Stimulated activated CD8-positive, alpha-beta memory T cell treated with anti-CD3 and anti-CD28 coated beads, Interleukin-7, amount 100 ng/mL, for 4 hours (primary cell): Measurements from ENCODE around the gene CACNA1C.
"Not testable (repeated sequence)": the region's sequence is repeated elsewhere in the genome, so short reads cannot be mapped to it uniquely, and the experiment has no call there.

Source experiments
- DNase-seq, 2 donors: peaks; one replicate each; pipeline ENCODE4 v3.0.0-alpha.2; 2020; ENCODE audit warnings: low read depth in 2 of 2

Gene CACNA1C

GRCh38 chr12:2481951-2482350 is 429.2 kb downstream of the CACNA1C start:
- no peak for DNase-seq

- DNase-seq, result no peak
Measured at GRCh38 chr12:2482938-2483660, 430.3 kb downstream of the CACNA1C start.

- no peak for DNase-seq
Measured at GRCh38 chr12:2483713-2484112, 430.9 kb downstream of the CACNA1C start.

- DNase-seq, result no peak
Measured at GRCh38 chr12:2484141-2484776, 431.5 kb downstream of the CACNA1C start.

- no peak for DNase-seq
Measured at GRCh38 chr12:2485681-2486080, 432.9 kb downstream of the CACNA1C start.

DNA sequence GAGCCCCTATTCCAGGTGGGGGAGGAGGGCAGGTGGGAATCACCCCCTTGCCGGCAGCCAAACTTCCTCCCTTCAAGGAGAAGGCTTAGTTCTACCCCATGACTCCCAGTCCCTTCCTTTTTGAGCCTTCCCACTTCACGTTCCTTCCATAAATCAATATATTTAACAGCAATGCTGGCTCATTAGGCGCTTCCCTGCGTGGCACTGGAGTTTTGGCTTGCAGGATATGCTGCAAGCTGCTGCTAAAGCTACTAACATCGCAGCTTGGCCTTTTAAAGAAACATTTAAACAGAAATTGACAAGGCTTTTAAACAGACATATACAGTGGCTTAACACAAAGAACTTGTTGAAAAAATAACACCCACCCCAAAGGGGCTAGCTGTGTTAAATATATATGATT is 434.0 kb downstream of the CACNA1C start:
- no peak for DNase-seq

DNA sequence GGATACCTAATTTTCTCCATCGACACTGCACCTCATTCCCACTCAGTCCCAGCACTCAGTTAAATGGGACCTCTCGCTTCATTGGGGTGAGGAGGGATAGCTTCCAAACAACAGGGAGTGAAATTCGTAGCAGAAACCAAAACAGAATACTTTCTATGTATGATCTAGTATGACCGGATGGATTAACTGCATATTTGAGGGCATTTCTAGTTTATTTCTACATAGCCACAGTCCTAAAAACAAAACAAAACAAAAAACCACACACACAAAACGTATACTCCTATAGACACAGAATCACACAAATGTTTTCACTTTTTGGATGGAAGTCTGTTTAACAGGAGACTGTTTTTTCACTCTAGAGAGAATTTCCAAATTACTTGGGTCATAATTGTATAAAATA is 434.5 kb downstream of the CACNA1C start:
- DNase-seq, result no peak

DNA sequence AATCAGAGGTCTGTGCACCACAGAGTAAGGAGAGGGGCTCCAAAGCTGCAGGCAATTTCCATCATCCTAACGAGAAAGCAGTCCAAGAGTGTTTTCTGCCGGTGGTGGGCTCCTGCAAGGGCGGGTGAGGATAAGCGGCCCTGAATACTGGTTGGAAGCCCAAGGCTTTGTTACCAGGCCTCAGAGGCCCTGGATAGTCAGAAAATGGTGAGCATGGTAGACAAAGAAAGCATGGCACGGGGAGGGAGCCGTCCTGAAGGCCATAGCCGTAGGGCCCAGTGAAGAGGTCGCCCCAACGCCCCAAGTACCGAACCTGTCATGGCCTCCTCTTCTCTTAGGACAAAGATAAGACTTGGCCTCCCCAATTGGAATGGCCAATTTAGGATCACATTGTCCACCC is 435.3 kb downstream of the CACNA1C start:
- no peak for DNase-seq

DNA sequence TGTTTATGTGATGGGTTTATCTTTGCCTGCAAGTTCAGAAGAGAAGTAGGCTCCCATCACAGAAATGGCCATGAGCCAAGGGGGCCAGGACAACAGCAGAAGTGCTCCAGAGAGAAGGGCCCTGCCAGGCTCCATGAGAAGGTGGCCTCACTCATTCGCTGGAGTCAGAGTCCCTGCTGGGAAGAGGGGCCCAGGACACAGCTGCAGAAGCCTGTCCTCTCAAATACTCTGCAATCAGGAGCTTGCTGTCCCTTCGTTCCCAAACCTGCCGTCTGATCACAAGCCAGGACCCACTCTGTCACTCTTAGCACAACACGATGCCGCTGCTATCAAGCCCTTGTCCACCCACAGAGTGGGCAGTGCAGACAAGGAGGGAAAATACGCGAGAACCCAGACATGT is 435.8 kb downstream of the CACNA1C start:
- no peak for DNase-seq

- no peak for DNase-seq
Measured at GRCh38 chr12:2489275-2489674, 436.5 kb downstream of the CACNA1C start.

- no peak for DNase-seq
Measured at GRCh38 chr12:2490831-2491230, 438.0 kb downstream of the CACNA1C start.

- DNase-seq, result not testable (repeated sequence)
Measured at GRCh38 chr12:2491349-2491748, 438.6 kb downstream of the CACNA1C start.

- DNase-seq, result no peak
Measured at GRCh38 chr12:2492236-2492635, 439.4 kb downstream of the CACNA1C start.

- no peak for DNase-seq
Measured at GRCh38 chr12:2493086-2493485, 440.3 kb downstream of the CACNA1C start.

DNA sequence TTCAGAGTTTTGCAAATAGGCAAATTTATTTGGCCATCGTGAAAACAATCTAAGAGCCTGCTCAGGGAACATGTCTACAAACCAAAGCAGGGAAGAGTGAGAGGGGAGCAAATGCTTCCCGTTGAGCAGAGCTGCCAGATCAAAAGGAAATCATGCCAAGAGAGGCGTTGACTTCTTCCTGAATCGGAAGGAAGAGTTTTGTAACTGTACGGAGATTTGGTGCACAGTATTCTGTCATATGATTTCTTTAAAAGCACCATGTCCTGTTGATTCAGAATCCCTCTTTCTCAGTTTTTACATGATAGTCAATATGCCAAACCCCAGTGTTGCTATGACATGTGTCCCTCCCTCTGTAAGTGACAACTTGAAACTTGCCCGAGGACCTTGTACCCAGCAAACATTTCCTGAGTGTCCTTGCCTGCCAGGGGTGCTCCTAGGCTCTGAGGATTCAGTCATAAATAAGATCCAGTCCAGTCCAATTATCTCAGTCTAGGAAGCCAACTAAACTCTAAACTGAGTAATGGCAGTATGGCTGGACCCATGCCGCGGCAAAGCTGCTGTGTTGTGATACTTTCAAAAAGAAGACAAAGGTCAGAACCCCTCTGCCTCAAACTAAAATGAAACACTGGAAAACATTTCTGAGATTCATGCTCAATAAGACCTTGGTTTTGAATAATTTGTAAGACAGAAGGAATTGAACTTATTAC is 441.9 kb downstream of the CACNA1C start:
- DNase-seq, result no peak

- DNase-seq, result no peak
Measured at GRCh38 chr12:2495417-2496112, 442.8 kb downstream of the CACNA1C start.

DNA sequence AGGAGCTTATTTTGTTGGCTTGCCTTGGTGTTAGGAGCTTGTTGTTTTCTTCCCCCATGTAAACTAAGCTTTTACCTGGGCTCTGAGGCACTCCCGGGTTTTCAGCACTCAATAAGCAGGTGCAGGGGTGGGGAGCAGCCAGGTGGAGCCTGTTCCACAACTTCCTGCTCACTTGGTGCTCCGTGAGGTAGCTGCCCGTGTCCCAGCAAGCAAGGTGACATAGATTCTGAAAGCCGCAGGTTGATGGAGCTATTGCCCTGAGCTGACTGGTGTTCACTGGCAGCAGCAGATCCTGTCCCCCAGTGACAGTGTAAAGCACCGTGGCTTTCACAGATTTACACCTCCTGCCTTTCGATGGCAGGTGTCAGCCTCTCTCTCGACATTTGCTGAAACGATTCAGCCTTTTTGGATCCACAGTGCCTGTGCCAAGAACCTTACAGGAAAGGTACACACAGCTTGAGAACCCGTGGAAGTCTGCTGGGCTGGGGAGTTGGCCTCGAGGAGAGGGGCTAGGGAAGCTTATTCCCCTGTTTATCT is 446.2 kb downstream of the CACNA1C start:
- no peak for DNase-seq

GRCh38 chr12:2501464-2502191 is 448.8 kb downstream of the CACNA1C start:
- DNase-seq, result no peak

DNA sequence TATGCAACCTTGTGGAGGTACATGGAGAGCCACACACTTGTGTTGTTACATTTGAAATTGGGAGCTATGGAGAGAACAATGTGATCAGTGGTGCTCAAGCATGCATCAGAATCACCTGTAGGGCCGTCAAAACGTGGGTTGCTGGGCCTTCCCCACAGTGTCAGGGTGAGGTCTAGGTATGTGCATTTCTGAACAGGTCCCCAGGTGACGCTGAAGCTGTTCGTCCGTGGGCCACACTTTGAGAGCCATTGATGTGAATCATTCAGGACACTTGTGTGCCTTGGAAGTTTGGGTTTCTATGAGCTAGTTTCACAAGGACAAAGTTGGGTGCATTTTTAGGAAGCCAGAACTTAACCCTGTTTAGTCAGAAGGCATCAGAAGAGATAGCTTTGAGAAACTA is 450.2 kb downstream of the CACNA1C start:
- no peak for DNase-seq

DNA sequence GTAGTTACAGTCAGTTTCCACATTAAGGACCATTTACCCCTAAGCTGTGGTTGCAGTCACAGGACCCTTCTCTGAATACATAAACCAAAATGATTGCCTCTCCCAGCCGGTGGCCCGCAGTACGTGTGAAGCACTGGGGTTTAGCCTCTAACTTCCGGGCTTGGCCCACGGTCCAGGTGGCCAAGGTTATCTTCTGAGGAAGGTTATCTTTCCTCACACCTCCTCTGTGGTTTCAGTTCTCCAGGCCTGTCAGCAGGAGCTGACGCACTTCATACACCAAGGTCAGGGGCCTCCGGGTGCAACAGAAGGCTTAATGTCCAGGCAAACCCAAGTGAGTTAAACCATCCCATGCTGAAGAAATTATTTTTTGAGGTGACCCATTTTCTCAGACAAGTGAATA is 451.0 kb downstream of the CACNA1C start:
- DNase-seq, result no peak

DNA sequence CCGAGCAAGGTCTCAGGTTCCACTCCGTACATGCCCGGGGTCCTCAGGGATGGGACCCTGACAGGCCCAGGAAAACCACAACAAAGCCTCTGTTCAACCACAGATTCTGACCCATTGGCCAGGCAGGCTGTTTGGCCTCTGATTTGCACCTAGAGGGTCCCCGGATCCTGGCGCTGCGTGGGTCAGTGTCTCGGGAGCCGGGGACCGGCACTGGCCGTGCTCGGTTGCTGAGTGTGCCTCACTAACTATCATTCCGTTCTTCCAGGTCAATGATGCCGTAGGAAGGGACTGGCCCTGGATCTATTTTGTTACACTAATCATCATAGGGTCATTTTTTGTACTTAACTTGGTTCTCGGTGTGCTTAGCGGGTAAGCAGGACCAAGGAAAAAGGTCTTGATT is 451.8 kb downstream of the CACNA1C start:
- no peak for DNase-seq
